ENCODE results near the gene PIGO. TPM values are rescaled to one million over a fixed set of nuclear protein-coding genes. Genes with fewer than 3 reads are reported as not detected.

The PIGO gene
- total RNA-seq, 1 donor from 2014 or later: 13.3 TPM

GRCh38 chr9:35042891-35043545, 53.4 kb downstream of the PIGO start:
- no peak overlapping the region for H3K4me3 ChIP-seq
- H3K27me3 ChIP-seq: no peaks in the 10 kb centered on the region
- intact Hi-C loops (cut with DNase I): no loop called here
- H3K36me3 ChIP-seq: peaks cover 0 to 6% of the 10 kb centered on the region in 2 donors
- TF ChIP-seq POLR2AphosphoS5 (IDR thresholded peaks at IDR 0.05; ENCODE audit: insufficient read depth in 1 of 2, low read depth in 1 of 2) (no peak), CTCF (IDR thresholded peaks at IDR 0.05) (no peak), POLR2A (IDR thresholded peaks at IDR 0.05) (no peak)
- no peaks in the 10 kb centered on the region for H3K9me3 ChIP-seq
- H3K4me1 ChIP-seq: no peaks in the 10 kb centered on the region
- DNase-seq (ENCODE audit: extremely low spot score in 2 of 2): no peak
- no peak overlapping the region for H3K27ac ChIP-seq

- no peak for DNase-seq (ENCODE audit: extremely low spot score in 2 of 2)
- TF ChIP-seq CTCF (IDR thresholded peaks at IDR 0.05): no peak
- no peak for TF ChIP-seq POLR2A (IDR thresholded peaks at IDR 0.05)
- TF ChIP-seq POLR2AphosphoS5 (IDR thresholded peaks at IDR 0.05; ENCODE audit: insufficient read depth in 1 of 2, low read depth in 1 of 2): no peak
- intact Hi-C loops (cut with DNase I): no loop called here
- H3K9me3 ChIP-seq: no peaks in the 10 kb centered on the region
- no peaks in the 10 kb centered on the region for H3K36me3 ChIP-seq
- H3K4me3 ChIP-seq: no peak overlapping the region
- no peak overlapping the region for H3K27ac ChIP-seq
- no peaks in the 10 kb centered on the region for H3K27me3 ChIP-seq
- no peaks in the 10 kb centered on the region for H3K4me1 ChIP-seq
These were observed 54.2 kb downstream of the PIGO start for GRCh38 chr9:35042081-35042604.

Small RNA genes lying within 50 kb of the gene (small RNA-seq; reads per million reads assigned to genes)
- not detected for gene RN7SL338P

Other genes with a start within 250 kb of the PIGO start
- gene PHF24, start 138.3 kb downstream of the PIGO start, total RNA-seq: 0.25 TPM
- gene DNAJB5, start 106.8 kb downstream of the PIGO start, total RNA-seq: 6.9 TPM
- 130 TPM for gene VCP, start 24.0 kb downstream of the PIGO start, total RNA-seq
- gene FANCG, start 16.6 kb downstream of the PIGO start, total RNA-seq: 17.2 TPM
- gene STOML2, start 6.5 kb upstream of the PIGO start, total RNA-seq: 98.2 TPM
- gene ATOSB, start 19.3 kb upstream of the PIGO start, total RNA-seq: 11.5 TPM
- gene UNC13B, start 65.4 kb upstream of the PIGO start, total RNA-seq: 20.4 TPM

Data from vagina (tissue), 2 donors.